ENCODE results near the gene PDIA6.

- no peak for TF ChIP-seq CTCF (IDR thresholded peaks at IDR 0.05; ENCODE audit: insufficient read depth, low read depth, low read length)
- TF ChIP-seq EZH2 (IDR thresholded peaks at IDR 0.05; ENCODE audit: insufficient read depth, low read length), result no peak
Observed at GRCh38 chr2:10742666-10743065, 69.9 kb downstream of the PDIA6 start.

Data from astrocyte (in vitro differentiated cells and primary cell).